ENCODE results near the gene C16orf54.

Gene C16orf54

GRCh38 chr16:29702269-29702668 is 43.5 kb downstream of the C16orf54 start:
- no peak for DNase-seq (ENCODE audit: low read depth in 2 of 2)
- no peak for TF ChIP-seq CTCF (IDR thresholded peaks at IDR 0.05; ENCODE audit: low read depth, low read length)
- H3K4me3 ChIP-seq (replicated peaks in 1 of 2; ENCODE audit: low read depth in 2 of 2, low read length in 2 of 2) = no peak overlapping the region

GRCh38 chr16:29701214-29701555 is 44.6 kb downstream of the C16orf54 start:
- TF ChIP-seq CTCF (IDR thresholded peaks at IDR 0.05; ENCODE audit: low read depth, low read length) = no peak
- H3K4me3 ChIP-seq (replicated peaks in 1 of 2; ENCODE audit: low read depth in 2 of 2, low read length in 2 of 2) = no peak overlapping the region
- no peak for DNase-seq (ENCODE audit: low read depth in 2 of 2)

GRCh38 chr16:29700253-29700987 is 45.4 kb downstream of the C16orf54 start:
- peak; percentile 93 for DNase-seq (ENCODE audit: low read depth in 2 of 2)

GRCh38 chr16:29699324-29700219 is 46.2 kb downstream of the C16orf54 start:
- no peak overlapping the region for H3K4me3 ChIP-seq (replicated peaks in 1 of 2; ENCODE audit: low read depth in 2 of 2, low read length in 2 of 2)
- TF ChIP-seq CTCF (IDR thresholded peaks at IDR 0.05; ENCODE audit: low read depth, low read length) = no peak
- DNase-seq (ENCODE audit: low read depth in 2 of 2) = no peak

More at GRCh38 chr16:29700253-29700987, 45.4 kb downstream of the C16orf54 start:
- H3K4me3 ChIP-seq (replicated peaks in 1 of 2; ENCODE audit: low read depth in 2 of 2, low read length in 2 of 2) = no peak overlapping the region
- TF ChIP-seq CTCF (IDR thresholded peaks at IDR 0.05; ENCODE audit: low read depth, low read length) = peak; percentile 92

GRCh38 chr16:29698484-29699323 is 47.1 kb downstream of the C16orf54 start:
- DNase-seq (ENCODE audit: low read depth in 2 of 2) = no peak
- no peak for TF ChIP-seq CTCF (IDR thresholded peaks at IDR 0.05; ENCODE audit: low read depth, low read length)
- no peak overlapping the region for H3K4me3 ChIP-seq (replicated peaks in 1 of 2; ENCODE audit: low read depth in 2 of 2, low read length in 2 of 2)

- no peak for DNase-seq (ENCODE audit: low read depth in 2 of 2)
- no peak for TF ChIP-seq CTCF (IDR thresholded peaks at IDR 0.05; ENCODE audit: low read depth, low read length)
- no peak overlapping the region for H3K4me3 ChIP-seq (replicated peaks in 1 of 2; ENCODE audit: low read depth in 2 of 2, low read length in 2 of 2)
These were observed 47.7 kb downstream of the C16orf54 start for GRCh38 chr16:29698042-29698441.

Measured in cardiac fibroblast (primary cell).